ENCODE data around the gene NSD1. TPM values are rescaled to one million over a fixed set of nuclear protein-coding genes. Genes with fewer than 3 reads are reported as not detected.
A peak's percentile ranks its signal among the peaks of the same experiment; 100 is the strongest.

NSD1 gene
- total and polyA plus RNA-seq, 2 experiments from 2014 or later = 26.6 to 28.8 TPM

GRCh38 chr5:177130211-177131018 is 3.2 kb upstream of the NSD1 start:
- Histone ChIP-seq H3K4me2 (no peak overlapping the region), H3K36me3 (replicated peaks; ENCODE audit: insufficient read depth, low read depth) (peaks cover 1% of the 10 kb centered on the region), H2AFZ (no peak overlapping the region), H3K79me2 (peaks cover 6% of the 10 kb centered on the region), H3K9me2 (replicated peaks; ENCODE audit: insufficient read depth) (no peaks in the 10 kb centered on the region), H3K4me1 (ENCODE audit: insufficient read depth) (peaks cover 24% of the 10 kb centered on the region), H3K27me3 (no peaks in the 10 kb centered on the region), H4K20me1 (ENCODE audit: insufficient read depth, poor library complexity, severe bottlenecking) (no peaks in the 10 kb centered on the region), H3K4me3 (no peak overlapping the region), H3K27ac (no peak overlapping the region), H3K9me3 (ENCODE audit: low read depth) (no peaks in the 10 kb centered on the region)
- TF ChIP-seq CTCF (IDR thresholded peaks at IDR 0.05; ENCODE audit: poor library complexity) (no peak), EZH2phosphoT487 (IDR thresholded peaks at IDR 0.05; ENCODE audit: low read depth, severe bottlenecking, unreplicated experiment) (no peak), EZH2 (IDR thresholded peaks at IDR 0.05; ENCODE audit: borderline replicate concordance) (no peak)
- DNase-seq (ENCODE audit: low spot score) = no peak
- 69% methylated on average over 5 of the region's 5 CpGs for WGBS (ENCODE audit: low lambda C conversion rate, missing lambda C conversion rate)

- Histone ChIP-seq H4K20me1 (ENCODE audit: insufficient read depth, poor library complexity, severe bottlenecking) (no peaks in the 10 kb centered on the region), H3K4me3 (no peak overlapping the region), H3K4me2 (no peak overlapping the region), H3K27ac (no peak overlapping the region), H3K79me2 (peaks cover 12% of the 10 kb centered on the region), H3K27me3 (no peaks in the 10 kb centered on the region), H3K9me3 (ENCODE audit: low read depth) (no peaks in the 10 kb centered on the region), H2AFZ (no peak overlapping the region), H3K36me3 (replicated peaks; ENCODE audit: insufficient read depth, low read depth) (peaks cover 7% of the 10 kb centered on the region), H3K9me2 (replicated peaks; ENCODE audit: insufficient read depth) (no peaks in the 10 kb centered on the region), H3K4me1 (ENCODE audit: insufficient read depth) (peaks cover 29% of the 10 kb centered on the region)
- no peak for DNase-seq (ENCODE audit: low spot score)
- no peak for TF ChIP-seq EZH2phosphoT487 (IDR thresholded peaks at IDR 0.05; ENCODE audit: low read depth, severe bottlenecking, unreplicated experiment)
- TF ChIP-seq EZH2 (IDR thresholded peaks at IDR 0.05; ENCODE audit: borderline replicate concordance) = no peak
- no peak for TF ChIP-seq CTCF (IDR thresholded peaks at IDR 0.05; ENCODE audit: poor library complexity)
- 68% methylated on average over 2 of the region's 2 CpGs for WGBS (ENCODE audit: low lambda C conversion rate, missing lambda C conversion rate)
These were observed 2.6 kb upstream of the NSD1 start for GRCh38 chr5:177131019-177131320.

- H3K9me3 ChIP-seq (ENCODE audit: low read depth) = no peaks in the 10 kb centered on the region
- H3K27me3 ChIP-seq = no peaks in the 10 kb centered on the region
- no peak overlapping the region for H3K4me3 ChIP-seq
- TF ChIP-seq EZH2phosphoT487 (IDR thresholded peaks at IDR 0.05; ENCODE audit: low read depth, severe bottlenecking, unreplicated experiment) (no peak), CTCF (IDR thresholded peaks at IDR 0.05; ENCODE audit: poor library complexity) (no peak), EZH2 (IDR thresholded peaks at IDR 0.05; ENCODE audit: borderline replicate concordance) (no peak)
- H3K79me2 ChIP-seq = peaks cover 17% of the 10 kb centered on the region
- peaks cover 35% of the 10 kb centered on the region for H3K4me1 ChIP-seq (ENCODE audit: insufficient read depth)
- 70% methylated on average over 24 of the region's 31 CpGs for WGBS (ENCODE audit: low lambda C conversion rate, missing lambda C conversion rate)
- no peaks in the 10 kb centered on the region for H4K20me1 ChIP-seq (ENCODE audit: insufficient read depth, poor library complexity, severe bottlenecking)
- peak overlapping the region; percentile 98 for H2AFZ ChIP-seq
- peak overlapping the region; percentile 31 for H3K27ac ChIP-seq
- H3K36me3 ChIP-seq (replicated peaks; ENCODE audit: insufficient read depth, low read depth) = peaks cover 12% of the 10 kb centered on the region
- H3K4me2 ChIP-seq = peak overlapping the region; percentile 97
- no peaks in the 10 kb centered on the region for H3K9me2 ChIP-seq (replicated peaks; ENCODE audit: insufficient read depth)
- DNase-seq (ENCODE audit: low spot score) = peak; percentile 41
These were observed 2.0 kb upstream of the NSD1 start for GRCh38 chr5:177131352-177132135.
